GM21619 (cell line): ENCODE data around the gene BEND2.

Experiments
- ATAC-seq: cut with Tn5 transposase; IDR thresholded peaks from one replicate; pipeline ENCODE4 v1.9.1; 2021; ENCODE audit not compliant: unreplicated experiment

The BEND2 gene

DNA sequence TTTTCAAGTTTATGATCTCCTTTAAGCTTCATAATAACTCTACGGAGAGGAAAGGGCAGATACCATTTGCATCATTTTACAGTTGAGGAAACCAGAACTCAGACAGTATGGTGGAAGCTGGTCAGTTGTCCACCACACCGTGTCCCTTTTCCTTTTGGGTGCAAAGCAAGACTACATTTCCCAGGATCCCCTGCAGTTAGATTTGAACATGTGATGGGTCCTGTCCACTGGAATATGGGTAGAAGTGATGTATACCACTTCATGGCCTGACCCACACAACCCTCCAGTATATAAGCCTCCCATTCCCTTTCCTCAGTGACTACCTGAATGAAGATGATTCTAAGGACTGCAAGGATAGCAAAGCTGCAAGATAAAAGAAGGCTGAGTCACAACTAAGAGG, 74.7 kb downstream of the BEND2 start:
- no peak for ATAC-seq

DNA sequence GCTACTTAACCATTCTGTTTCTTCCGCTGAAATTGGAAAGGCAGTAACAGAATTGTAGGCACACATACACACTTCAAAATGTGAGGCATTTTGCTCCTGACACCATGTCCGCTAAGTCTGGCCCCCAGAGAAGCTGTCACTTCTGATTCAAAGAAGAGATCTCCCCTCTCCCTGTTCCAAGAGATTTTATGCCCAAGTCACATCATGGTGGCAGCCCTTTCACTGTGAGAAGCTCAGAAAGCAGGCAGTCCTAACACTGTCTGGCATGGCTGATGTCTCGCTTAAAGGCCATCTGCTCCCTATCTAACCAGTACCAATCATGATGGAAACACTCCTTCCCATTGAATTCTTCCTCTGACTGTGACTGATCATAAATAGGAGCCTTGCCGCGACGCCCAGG, 83.9 kb downstream of the BEND2 start:
- no peak for ATAC-seq

DNA sequence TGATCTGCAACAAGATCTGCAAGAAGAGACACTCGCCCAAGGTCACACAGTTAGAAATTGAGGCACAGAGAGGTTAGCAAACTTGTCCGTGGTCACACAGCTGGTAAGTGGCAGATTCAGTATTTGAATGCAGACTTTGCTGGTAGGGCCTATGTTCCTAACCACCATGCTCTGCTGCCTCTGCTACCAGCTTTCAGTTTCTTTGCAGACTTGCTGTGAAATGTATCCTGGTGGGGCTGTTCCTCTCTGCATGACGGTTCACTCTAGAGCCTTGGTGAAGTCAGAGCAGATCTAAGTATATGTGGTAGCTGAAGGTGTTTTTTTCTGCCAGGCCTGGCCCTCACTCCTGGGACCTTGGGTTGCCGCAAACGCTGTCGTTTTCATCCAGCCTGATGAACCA, 87.1 kb downstream of the BEND2 start:
- no peak for ATAC-seq

DNA sequence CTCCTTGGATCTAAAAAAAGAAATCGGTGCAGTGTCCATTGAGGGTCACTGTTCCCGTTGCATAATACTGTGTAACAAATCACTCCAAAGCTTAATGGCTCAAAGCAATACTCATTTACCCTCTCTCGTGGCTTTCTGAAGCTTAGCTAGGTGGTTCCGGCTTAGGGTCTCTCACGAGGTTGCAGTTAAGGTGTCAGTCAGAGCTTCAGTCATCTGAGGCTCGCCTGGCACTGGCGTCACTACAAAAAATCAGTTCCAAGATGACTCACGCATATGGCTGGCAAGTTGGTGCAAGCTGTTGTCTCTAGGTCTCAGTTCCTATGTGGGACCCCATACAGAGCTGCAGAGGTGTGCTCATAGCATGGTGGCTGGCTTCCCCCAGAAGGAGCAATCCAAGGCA, 91.0 kb downstream of the BEND2 start:
- no peak for ATAC-seq

DNA sequence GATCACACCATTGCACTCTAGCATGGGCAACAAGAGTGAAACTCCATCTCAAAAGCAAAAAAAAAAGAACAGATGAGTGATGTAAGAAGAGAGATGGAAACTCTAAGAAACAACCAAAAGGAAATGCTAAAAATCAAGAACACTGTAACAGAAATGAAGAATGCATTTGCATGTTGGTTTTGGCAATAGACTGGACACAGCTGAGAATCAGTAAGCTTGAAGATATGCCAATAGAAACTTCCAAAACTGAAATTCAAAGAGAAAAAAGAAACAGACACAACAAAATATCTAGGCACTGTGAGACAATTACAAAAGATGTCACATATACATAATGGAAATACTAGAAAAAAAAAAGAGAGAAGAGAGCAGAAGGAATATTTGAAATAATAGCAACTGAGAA, 93.7 kb downstream of the BEND2 start:
- no peak for ATAC-seq

DNA sequence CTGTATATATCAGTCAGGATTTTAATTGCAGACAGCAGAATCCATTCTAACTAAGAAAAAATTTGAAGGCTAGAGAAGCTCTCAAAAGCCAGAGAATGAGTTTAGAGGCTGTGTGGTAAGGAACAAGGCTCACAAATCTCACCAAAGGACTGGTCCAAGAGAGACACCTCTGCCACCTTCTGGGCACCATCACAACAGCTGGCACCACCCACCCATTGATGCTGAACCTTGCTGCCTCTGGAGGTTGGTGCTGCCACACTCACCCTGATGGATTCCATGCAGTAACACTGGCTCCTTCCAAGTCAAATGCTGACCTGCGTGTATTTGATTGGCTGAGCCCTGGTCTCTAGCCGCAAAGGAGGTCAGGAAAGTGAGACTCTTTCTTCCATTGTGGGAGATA, 100.8 kb downstream of the BEND2 start:
- ATAC-seq: no peak
